ENCODE measurements around the gene TBC1D16.

GRCh38 chr17:79942011-79942405, 93.7 kb downstream of the TBC1D16 start:
- TF ChIP-seq CTCF (IDR thresholded peaks at IDR 0.05), result no peak
- no peak for TF ChIP-seq POLR2A (IDR thresholded peaks at IDR 0.05)

Data from lower leg skin (tissue), 3 donors.